OCI-LY1 (cell line): Measurements from ENCODE around the gene SLCO3A1.

Source experiments
- EZH2 ChIP-seq: fragments of 200-600 bp; sonication (generic), shearing (Covaris generic); IDR thresholded peaks from 2 replicates; pipeline ENCODE4 v1.8.0; 2017; ENCODE audit warnings: borderline replicate concordance, mixed run types, mild to moderate bottlenecking, antibody characterized with exemption, low read length, moderate library complexity, mixed read lengths
- TF ChIP-seq, protein P1 (sequence below): fragments of 200-600 bp; sonication (generic), shearing (Covaris generic); IDR thresholded peaks from 2 replicates; pipeline ENCODE4 v1.5.1; 2017; ENCODE audit warnings: mild to moderate bottlenecking, antibody characterized with exemption, low read length, moderate library complexity, mixed read lengths

DNA sequence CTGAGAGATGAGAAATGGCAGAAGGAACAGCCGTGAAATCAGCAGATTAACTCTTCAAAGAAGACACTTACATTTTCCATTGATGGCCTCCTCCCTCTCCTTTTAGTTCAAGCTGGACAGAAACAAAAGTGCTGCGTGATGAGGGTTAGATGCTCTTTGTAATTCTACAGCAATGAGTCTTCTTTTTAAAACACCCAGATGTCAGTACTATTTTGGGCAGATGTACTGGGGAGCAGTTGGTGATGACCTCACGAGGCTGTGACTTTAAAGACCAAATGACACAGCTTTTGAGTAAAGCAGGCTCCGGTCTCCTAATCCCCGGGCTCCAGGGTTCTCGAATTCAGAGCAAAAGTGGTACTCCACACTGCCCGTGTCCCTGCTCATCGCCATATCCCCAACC is 198.2 kb downstream of the SLCO3A1 start:
- TF ChIP-seq, protein P1, sequence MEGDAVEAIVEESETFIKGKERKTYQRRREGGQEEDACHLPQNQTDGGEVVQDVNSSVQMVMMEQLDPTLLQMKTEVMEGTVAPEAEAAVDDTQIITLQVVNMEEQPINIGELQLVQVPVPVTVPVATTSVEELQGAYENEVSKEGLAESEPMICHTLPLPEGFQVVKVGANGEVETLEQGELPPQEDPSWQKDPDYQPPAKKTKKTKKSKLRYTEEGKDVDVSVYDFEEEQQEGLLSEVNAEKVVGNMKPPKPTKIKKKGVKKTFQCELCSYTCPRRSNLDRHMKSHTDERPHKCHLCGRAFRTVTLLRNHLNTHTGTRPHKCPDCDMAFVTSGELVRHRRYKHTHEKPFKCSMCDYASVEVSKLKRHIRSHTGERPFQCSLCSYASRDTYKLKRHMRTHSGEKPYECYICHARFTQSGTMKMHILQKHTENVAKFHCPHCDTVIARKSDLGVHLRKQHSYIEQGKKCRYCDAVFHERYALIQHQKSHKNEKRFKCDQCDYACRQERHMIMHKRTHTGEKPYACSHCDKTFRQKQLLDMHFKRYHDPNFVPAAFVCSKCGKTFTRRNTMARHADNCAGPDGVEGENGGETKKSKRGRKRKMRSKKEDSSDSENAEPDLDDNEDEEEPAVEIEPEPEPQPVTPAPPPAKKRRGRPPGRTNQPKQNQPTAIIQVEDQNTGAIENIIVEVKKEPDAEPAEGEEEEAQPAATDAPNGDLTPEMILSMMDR = no peak
- TF ChIP-seq EZH2 = no peak
